ENCODE results near the gene NBPF8. TPM values are rescaled to one million over a fixed set of nuclear protein-coding genes. Genes with fewer than 3 reads are reported as not detected.

The NBPF8 gene, protein sequence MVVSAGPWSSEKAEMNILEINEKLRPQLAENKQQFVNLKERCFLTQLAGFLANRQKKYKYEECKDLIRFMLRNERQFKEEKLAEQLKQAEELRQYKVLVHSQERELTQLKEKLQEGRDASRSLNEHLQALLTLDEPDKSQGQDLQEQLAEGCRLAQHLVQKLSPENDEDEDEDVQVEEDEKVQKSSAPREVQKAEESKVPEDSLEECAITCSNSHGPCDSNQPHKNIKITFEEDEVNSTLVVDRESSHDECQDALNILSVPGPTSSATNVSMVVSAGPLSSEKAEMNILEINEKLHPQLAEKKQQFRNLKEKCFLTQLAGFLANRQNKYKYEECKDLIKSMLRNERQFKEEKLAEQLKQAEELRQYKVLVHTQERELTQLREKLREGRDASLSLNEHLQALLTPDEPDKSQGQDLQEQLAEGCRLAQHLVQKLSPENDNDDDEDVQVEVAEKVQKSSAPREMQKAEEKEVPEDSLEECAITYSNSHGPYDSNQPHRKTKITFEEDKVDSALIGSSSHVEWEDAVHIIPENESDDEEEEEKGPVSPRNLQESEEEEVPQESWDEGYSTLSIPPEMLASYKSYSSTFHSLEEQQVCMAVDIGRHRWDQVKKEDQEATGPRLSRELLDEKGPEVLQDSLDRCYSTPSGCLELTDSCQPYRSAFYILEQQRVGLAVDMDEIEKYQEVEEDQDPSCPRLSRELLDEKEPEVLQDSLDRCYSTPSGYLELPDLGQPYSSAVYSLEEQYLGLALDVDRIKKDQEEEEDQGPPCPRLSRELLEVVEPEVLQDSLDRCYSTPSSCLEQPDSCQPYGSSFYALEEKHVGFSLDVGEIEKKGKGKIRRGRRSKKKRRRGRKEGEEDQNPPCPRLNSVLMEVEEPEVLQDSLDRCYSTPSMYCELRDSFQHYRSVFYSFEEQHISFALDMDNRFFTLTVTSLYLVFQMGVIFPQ
- total RNA-seq (ENCODE audit: low replicate concordance): 5.4 and 7.1 TPM in 2 replicates

DNA sequence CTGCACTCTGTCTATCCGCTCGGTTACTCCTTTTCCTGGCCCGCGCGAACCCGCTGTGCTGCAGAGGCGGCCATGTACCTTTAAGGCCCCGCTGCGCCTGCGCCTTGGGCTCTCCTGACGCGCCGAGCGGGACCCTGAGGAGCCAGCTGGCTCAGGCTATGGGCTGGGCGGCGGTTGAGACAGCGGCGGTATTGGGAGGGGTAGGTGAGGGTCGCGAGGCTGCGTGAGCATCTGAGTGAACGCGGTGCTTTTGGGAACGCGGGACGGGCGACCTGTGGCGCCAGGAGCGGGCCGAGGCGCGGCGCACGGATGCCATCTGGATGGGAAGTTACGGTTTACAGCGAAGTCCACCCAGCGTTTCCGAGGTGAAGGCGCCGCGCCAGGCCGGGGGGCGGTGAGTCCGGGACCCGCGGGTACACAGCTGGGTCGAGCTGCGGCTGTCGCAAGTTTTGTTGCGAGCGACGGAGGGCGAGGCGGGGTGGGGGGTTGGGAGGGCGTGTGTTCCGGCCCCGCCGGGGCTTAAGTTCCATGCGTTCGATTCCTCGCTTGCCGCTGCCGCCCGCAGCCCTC, at the start of gene NBPF8:
Gene NBPF8, plus strand, starts transcription at position 125 of the 570 bp plus-strand sequence. CDS start 21,488 bp downstream, outside the sequence.

Other genes starting within 250 kb of the NBPF8 start
- 46.3 and 54.3 TPM in 2 replicates for gene SEC22B, start 238.5 kb upstream of the NBPF8 start, total RNA-seq (ENCODE audit: low replicate concordance)

All from smooth muscle cell of the coronary artery (primary cell).